ENCODE results near the gene FXYD6.

GRCh38 chr11:117878314-117878938 lies 2.0 kb upstream of the FXYD6 start:
- TF ChIP-seq, protein P1, sequence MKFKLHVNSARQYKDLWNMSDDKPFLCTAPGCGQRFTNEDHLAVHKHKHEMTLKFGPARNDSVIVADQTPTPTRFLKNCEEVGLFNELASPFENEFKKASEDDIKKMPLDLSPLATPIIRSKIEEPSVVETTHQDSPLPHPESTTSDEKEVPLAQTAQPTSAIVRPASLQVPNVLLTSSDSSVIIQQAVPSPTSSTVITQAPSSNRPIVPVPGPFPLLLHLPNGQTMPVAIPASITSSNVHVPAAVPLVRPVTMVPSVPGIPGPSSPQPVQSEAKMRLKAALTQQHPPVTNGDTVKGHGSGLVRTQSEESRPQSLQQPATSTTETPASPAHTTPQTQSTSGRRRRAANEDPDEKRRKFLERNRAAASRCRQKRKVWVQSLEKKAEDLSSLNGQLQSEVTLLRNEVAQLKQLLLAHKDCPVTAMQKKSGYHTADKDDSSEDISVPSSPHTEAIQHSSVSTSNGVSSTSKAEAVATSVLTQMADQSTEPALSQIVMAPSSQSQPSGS (CRISPR knock-in tag; IDR thresholded peaks at IDR 0.05), result no peak
- TF ChIP-seq RAD21 (CRISPR knock-in tag; conservative IDR thresholded peaks at IDR 0.05 in 1 of 2, IDR thresholded peaks at IDR 0.05 in 1 of 2) (no peak), ZNF398 (CRISPR knock-in tag; IDR thresholded peaks at IDR 0.05) (no peak), NCOR1 (IDR thresholded peaks at IDR 0.05) (no peak), GABPA (tag; conservative IDR thresholded peaks at IDR 0.05; ENCODE audit: low read depth) (no peak), ZNF239 (CRISPR knock-in tag; IDR thresholded peaks at IDR 0.05) (no peak), EZH2 (IDR thresholded peaks at IDR 0.05; ENCODE audit: borderline replicate concordance, low read depth, low read length) (no peak)
- TF ChIP-seq, protein P2, sequence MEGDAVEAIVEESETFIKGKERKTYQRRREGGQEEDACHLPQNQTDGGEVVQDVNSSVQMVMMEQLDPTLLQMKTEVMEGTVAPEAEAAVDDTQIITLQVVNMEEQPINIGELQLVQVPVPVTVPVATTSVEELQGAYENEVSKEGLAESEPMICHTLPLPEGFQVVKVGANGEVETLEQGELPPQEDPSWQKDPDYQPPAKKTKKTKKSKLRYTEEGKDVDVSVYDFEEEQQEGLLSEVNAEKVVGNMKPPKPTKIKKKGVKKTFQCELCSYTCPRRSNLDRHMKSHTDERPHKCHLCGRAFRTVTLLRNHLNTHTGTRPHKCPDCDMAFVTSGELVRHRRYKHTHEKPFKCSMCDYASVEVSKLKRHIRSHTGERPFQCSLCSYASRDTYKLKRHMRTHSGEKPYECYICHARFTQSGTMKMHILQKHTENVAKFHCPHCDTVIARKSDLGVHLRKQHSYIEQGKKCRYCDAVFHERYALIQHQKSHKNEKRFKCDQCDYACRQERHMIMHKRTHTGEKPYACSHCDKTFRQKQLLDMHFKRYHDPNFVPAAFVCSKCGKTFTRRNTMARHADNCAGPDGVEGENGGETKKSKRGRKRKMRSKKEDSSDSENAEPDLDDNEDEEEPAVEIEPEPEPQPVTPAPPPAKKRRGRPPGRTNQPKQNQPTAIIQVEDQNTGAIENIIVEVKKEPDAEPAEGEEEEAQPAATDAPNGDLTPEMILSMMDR (IDR thresholded peaks at IDR 0.05 in 2 of 3, conservative IDR thresholded peaks at IDR 0.05 in 1 of 3; ENCODE audit: insufficient read depth in 2 of 3, low read depth in 1 of 3, low read length in 3 of 3), result no peak
- TF ChIP-seq, protein P3, sequence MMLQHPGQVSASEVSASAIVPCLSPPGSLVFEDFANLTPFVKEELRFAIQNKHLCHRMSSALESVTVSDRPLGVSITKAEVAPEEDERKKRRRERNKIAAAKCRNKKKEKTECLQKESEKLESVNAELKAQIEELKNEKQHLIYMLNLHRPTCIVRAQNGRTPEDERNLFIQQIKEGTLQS (IDR thresholded peaks at IDR 0.05), result no peak
- TF ChIP-seq, protein P3 (CRISPR knock-in tag; conservative IDR thresholded peaks at IDR 0.05), result no peak

All from K562 (cell line).